GM18858 (cell line): Measurements from ENCODE around the gene DAZAP1.
A peak's percentile ranks its signal among the peaks of the same experiment; 100 is the strongest.

Experiments used
- ATAC-seq: cut with Tn5 transposase; IDR thresholded peaks from one replicate; pipeline ENCODE4 v1.9.1; 2021; ENCODE audit not compliant: unreplicated experiment

DAZAP1 gene

GRCh38 chr19:1393841-1394240, 13.5 kb upstream of the DAZAP1 start:
- no peak for ATAC-seq

GRCh38 chr19:1394252-1395193, 12.9 kb upstream of the DAZAP1 start:
- ATAC-seq, result no peak

- ATAC-seq, result no peak
These were observed 12.0 kb upstream of the DAZAP1 start for GRCh38 chr19:1395194-1396018.

GRCh38 chr19:1396019-1396767, 11.2 kb upstream of the DAZAP1 start:
- ATAC-seq, result no peak

- no peak for ATAC-seq
These were observed 10.4 kb upstream of the DAZAP1 start for GRCh38 chr19:1396768-1397679.

GRCh38 chr19:1397838-1398237, 9.5 kb upstream of the DAZAP1 start:
- ATAC-seq, result no peak

- no peak for ATAC-seq
These were observed 8.3 kb upstream of the DAZAP1 start for GRCh38 chr19:1399079-1399478.

GRCh38 chr19:1399745-1400144, 7.6 kb upstream of the DAZAP1 start:
- ATAC-seq, result no peak

- ATAC-seq, result no peak
These were observed 6.9 kb upstream of the DAZAP1 start for GRCh38 chr19:1400281-1401137.

GRCh38 chr19:1401138-1401888, 6.1 kb upstream of the DAZAP1 start, which contains the start of gene GAMT:
TSS of gene GAMT (minus strand) at chr19:1401542. CDS start at chr19:1401476, 66 bp downstream.
- no peak for ATAC-seq

GRCh38 chr19:1401889-1402217, 5.5 kb upstream of the DAZAP1 start:
- no peak for ATAC-seq

GRCh38 chr19:1402411-1403070, 4.8 kb upstream of the DAZAP1 start:
- no peak for ATAC-seq

GRCh38 chr19:1406774-1407527, 435 bp upstream of the DAZAP1 start:
- peak; percentile 68 for ATAC-seq

- ATAC-seq, result no peak
These were observed 1.2 kb downstream of the DAZAP1 start for GRCh38 chr19:1408300-1409203.

- ATAC-seq, result no peak
These were observed 2.0 kb downstream of the DAZAP1 start for GRCh38 chr19:1409204-1410005.
